GM19193 (cell line): ENCODE results near the gene SLC22A23.

Experiments used
- POLR2A ChIP-seq: IDR thresholded peaks from 4 replicates; pipeline ENCODE4 v1.6.1; 2011; ENCODE audit not compliant: insufficient read depth, insufficient read length; ENCODE audit errors: extremely low read depth

The SLC22A23 gene

DNA sequence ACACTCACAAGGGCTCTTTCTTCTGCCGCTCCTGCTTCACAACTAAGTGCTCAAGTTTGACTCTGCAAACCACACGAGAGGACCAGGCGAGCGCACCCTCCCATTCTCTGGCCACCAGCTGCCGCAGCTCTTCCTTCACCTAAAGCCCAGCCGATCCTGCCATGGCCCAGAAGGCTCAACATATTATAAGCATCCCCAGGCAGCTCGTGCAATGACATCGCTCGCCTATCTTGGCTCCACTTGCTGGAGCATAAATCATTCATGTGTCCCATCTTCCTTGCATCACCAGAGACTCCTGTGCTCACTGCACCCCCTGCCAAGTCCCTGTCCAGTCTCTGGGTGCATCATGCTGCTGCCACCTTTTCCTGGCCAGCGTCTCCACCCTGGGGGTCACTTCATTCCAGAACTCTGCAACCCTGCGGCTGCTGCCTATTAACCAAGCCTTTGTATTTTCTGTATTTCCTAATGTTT, 139.1 kb downstream of the SLC22A23 start:
- TF ChIP-seq POLR2A: no peak

DNA sequence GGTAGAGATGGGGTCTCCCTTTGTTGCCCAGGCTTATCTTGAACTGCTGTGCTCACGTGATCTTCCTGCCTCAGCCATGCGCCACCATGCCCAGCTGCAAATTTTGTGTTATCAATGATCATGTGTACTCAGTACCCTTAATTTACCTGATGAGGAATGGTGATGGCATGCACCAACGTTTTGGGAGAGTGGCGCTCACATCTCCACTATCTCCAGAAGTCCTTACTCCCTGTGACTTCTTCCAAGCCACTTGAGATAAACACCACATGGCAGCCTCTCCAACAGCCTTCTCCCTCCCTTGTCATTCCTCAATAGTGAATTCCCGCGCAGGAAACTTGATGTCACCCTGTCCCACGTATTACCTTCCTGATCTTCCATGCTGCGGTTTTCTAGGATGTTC, 140.0 kb downstream of the SLC22A23 start:
- TF ChIP-seq POLR2A: no peak

GRCh38 chr6:3316331-3316730, 140.5 kb downstream of the SLC22A23 start:
- TF ChIP-seq POLR2A: no peak

DNA sequence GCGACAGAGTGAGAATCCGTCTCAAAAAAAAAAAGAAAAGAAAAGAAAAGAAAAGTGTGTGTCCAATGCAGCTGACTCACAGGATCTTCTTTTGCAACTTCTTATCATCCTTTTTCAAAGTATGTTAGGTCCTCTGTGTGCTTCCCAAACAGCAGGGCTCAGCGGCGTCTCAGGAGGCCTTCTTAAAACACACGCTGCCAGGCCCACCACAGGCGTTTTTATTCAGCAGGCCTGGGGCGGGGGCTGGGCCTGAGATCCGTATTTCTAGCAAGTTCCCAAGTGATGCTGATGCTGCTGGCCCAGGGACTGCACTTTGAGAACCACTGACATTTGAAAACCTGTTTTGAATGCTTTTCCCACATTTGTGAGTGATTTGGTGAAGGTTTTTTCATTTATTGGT, 141.0 kb downstream of the SLC22A23 start:
- TF ChIP-seq POLR2A: no peak

- no peak for TF ChIP-seq POLR2A
Observed at GRCh38 chr6:3314621-3315467, 142.0 kb downstream of the SLC22A23 start.

GRCh38 chr6:3314176-3314575, 142.7 kb downstream of the SLC22A23 start:
- no peak for TF ChIP-seq POLR2A

- TF ChIP-seq POLR2A: no peak
Observed at GRCh38 chr6:3312604-3313231, 144.1 kb downstream of the SLC22A23 start.

DNA sequence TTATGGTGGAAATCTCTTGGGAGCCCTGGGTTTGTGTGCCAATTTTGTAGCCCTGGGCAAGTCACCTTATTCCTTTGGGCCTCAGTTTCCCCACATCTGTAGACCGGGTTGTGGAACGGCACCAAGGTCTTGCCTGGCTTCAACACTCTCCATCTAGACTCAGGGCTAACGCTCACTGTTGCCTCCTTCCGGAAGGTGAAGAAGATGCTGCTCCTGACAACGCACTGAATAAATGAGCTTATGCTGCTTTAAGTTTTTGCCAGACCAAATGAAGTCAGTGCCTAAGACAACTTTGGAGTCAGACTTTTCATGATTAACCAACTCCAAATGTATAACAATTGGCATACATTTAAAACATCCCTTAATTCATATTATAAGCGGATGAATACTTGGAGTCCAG, 145.0 kb downstream of the SLC22A23 start:
- no peak for TF ChIP-seq POLR2A

GRCh38 chr6:3310703-3311102, 146.1 kb downstream of the SLC22A23 start:
- no peak for TF ChIP-seq POLR2A

GRCh38 chr6:3310051-3310448, 146.8 kb downstream of the SLC22A23 start:
- no peak for TF ChIP-seq POLR2A

GRCh38 chr6:3309391-3310050, 147.3 kb downstream of the SLC22A23 start:
- no peak for TF ChIP-seq POLR2A

GRCh38 chr6:3308106-3308505, 148.7 kb downstream of the SLC22A23 start:
- no peak for TF ChIP-seq POLR2A

- no peak for TF ChIP-seq POLR2A
Observed at GRCh38 chr6:3307436-3307835, 149.4 kb downstream of the SLC22A23 start.

DNA sequence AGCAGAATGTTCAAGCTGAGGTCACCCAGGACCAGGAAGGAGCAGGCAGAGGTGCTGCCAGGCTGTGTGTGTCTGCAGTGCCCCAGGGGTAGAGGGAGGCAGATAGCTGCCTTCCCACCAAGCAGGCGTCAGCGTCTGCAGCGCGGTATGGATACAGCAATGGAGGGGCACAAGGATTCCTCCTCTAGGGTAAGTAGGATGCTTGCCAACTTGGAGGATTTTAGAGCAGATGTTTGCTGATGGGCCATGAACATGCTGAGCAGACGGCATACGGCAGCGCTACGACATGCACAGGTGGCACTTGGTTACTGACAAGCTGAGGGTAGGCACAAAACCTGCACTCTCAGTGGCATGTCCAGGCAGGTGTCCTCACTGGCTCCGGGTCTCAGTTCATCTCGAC, 150.0 kb downstream of the SLC22A23 start:
- TF ChIP-seq POLR2A: no peak

DNA sequence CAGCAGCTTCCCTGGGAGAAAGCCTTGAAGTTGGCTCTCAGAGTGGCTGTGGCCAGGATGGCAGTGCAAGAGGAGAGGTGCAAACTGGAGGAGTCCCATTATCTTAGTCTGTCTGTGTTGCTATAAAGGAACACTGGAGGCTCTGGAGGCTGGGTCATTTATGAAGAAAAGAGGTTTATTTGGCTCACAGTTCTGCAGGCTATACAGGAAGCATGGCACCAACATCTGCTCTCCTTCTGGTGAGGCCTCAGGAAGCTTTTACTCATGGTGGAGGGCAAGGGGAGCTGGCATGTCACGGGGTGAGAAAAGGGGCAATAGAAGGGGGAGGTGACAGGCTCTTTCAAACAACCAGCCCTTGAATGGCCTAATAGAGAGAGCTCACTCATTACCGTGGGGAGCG, 151.0 kb downstream of the SLC22A23 start:
- no peak for TF ChIP-seq POLR2A

DNA sequence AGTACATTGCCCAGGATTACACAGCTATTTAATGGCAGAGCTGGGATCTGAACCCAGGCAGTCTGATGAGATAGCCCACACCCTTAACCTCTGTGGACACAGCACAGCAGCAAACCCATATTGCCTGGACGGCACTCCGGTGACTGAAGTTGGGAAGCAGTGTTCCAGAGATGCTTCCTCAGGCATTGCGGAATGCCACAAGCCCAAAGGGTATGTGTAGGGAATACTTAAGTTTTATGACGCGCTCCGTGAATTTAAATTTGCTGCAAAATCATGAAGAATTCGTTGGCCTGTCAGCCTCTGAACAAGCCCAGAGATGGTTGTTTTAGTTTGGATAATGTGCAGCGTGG, 151.7 kb downstream of the SLC22A23 start:
- TF ChIP-seq POLR2A: no peak
